OCI-LY3 (cell line): Measurements from ENCODE around the gene MTHFD2.

Source experiments
- H2AFZ ChIP-seq: fragments of 200-600, 300-600 bp; shearing (Covaris generic); 2 replicates; pipeline ENCODE4 v1.6.0; 2014; ENCODE audit warnings: antibody characterized with exemption, low read depth, low read length
- H3K27ac ChIP-seq: fragments of 200-600, 300-600 bp; sonication (generic); 2 replicates; pipeline ENCODE4 v1.5.1; 2014; ENCODE audit warnings: mild to moderate bottlenecking, low read length, moderate library complexity, mixed read lengths
- H3K27me3 ChIP-seq: fragments of 200-600, 300-600 bp; sonication (generic); 2 replicates; pipeline ENCODE4 v1.6.1; 2014; ENCODE audit warnings: low read depth, low read length, mixed read lengths
- H3K36me3 ChIP-seq: fragments of 200-600, 300-600 bp; sonication (generic); replicated peaks from 2 replicates; pipeline ENCODE3; 2014; ENCODE audit warnings: low read depth, low read length, mixed read lengths
- H3K4me1 ChIP-seq: fragments of 300-600, 200-600 bp; sonication (generic); 2 replicates; pipeline ENCODE4 v1.6.1; 2014; ENCODE audit warnings: low read length, mixed read lengths
- H3K4me2 ChIP-seq: fragments of 200-600, 300-600 bp; sonication (generic); 2 replicates; pipeline ENCODE4 v1.6.1; 2014; ENCODE audit warnings: low read length, mixed read lengths
- H3K4me3 ChIP-seq: fragments of 300-600, 200-600 bp; sonication (generic); 2 replicates; pipeline ENCODE4 v1.5.1; 2014; ENCODE audit warnings: antibody characterized with exemption, mild to moderate bottlenecking, low read length, moderate library complexity
- H3K79me2 ChIP-seq: fragments of 300-600, 200-600 bp; shearing (Covaris generic); 2 replicates; pipeline ENCODE4 v1.6.1; 2014; ENCODE audit warnings: mild to moderate bottlenecking, low read length, mixed read lengths
- H3K9ac ChIP-seq: fragments of 300-600, 200-600 bp; shearing (Covaris generic); 2 replicates; pipeline ENCODE4 v1.6.0; 2014; ENCODE audit warnings: mild to moderate bottlenecking, low read length, moderate library complexity
- H3K9me3 ChIP-seq: fragments of 200-600, 300-600 bp; shearing (Covaris generic); 2 replicates; pipeline ENCODE4 v1.6.1; 2014; ENCODE audit warnings: low read length, mixed read lengths; ENCODE audit not compliant: insufficient read depth
- H4K20me1 ChIP-seq: fragments of 200-600, 300-600 bp; sonication (generic); 2 replicates; pipeline ENCODE4 v1.6.1; 2016; ENCODE audit warnings: low read length, mixed read lengths; ENCODE audit not compliant: insufficient read depth
- CTCF ChIP-seq: fragments of 200-600, 300-600 bp; sonication (generic); IDR thresholded peaks from 2 replicates; pipeline ENCODE4 v1.5.1; 2014; ENCODE audit warnings: antibody characterized with exemption, low read length, low read depth
- EZH2phosphoT487 ChIP-seq: fragments of 200-600 bp; shearing (Covaris generic); IDR thresholded peaks from 2 replicates; pipeline ENCODE4 v1.6.1; 2018; ENCODE audit warnings: antibody characterized with exemption, mixed run types, low read depth

Gene MTHFD2

GRCh38 chr2:74155830-74156229 is 42.6 kb upstream of the MTHFD2 start:
- H3K79me2 ChIP-seq = peaks cover 64% of the 10 kb centered on the region
- H3K27ac ChIP-seq = no peak overlapping the region
- H3K4me1 ChIP-seq = no peaks in the 10 kb centered on the region
- TF ChIP-seq EZH2phosphoT487 = no peak
- no peak for TF ChIP-seq CTCF
- no peaks in the 10 kb centered on the region for H3K9me3 ChIP-seq
- H3K4me3 ChIP-seq = no peak overlapping the region
- H3K4me2 ChIP-seq = no peak overlapping the region
- peaks cover 47% of the 10 kb centered on the region for H4K20me1 ChIP-seq
- peaks cover 82% of the 10 kb centered on the region for H3K36me3 ChIP-seq
- H2AFZ ChIP-seq = no peak overlapping the region
- H3K9ac ChIP-seq = no peak overlapping the region
- H3K27me3 ChIP-seq = no peaks in the 10 kb centered on the region

GRCh38 chr2:74162951-74163350 is 35.5 kb upstream of the MTHFD2 start:
- H4K20me1 ChIP-seq = peaks cover 64% of the 10 kb centered on the region
- H3K4me2 ChIP-seq = no peak overlapping the region
- H2AFZ ChIP-seq = no peak overlapping the region
- peaks cover 97% of the 10 kb centered on the region for H3K79me2 ChIP-seq
- no peaks in the 10 kb centered on the region for H3K9me3 ChIP-seq
- no peaks in the 10 kb centered on the region for H3K4me1 ChIP-seq
- no peak overlapping the region for H3K27ac ChIP-seq
- H3K36me3 ChIP-seq = peaks cover 70% of the 10 kb centered on the region
- no peak for TF ChIP-seq CTCF
- TF ChIP-seq EZH2phosphoT487 = no peak
- no peak overlapping the region for H3K9ac ChIP-seq
- H3K4me3 ChIP-seq = no peak overlapping the region
- no peaks in the 10 kb centered on the region for H3K27me3 ChIP-seq

DNA sequence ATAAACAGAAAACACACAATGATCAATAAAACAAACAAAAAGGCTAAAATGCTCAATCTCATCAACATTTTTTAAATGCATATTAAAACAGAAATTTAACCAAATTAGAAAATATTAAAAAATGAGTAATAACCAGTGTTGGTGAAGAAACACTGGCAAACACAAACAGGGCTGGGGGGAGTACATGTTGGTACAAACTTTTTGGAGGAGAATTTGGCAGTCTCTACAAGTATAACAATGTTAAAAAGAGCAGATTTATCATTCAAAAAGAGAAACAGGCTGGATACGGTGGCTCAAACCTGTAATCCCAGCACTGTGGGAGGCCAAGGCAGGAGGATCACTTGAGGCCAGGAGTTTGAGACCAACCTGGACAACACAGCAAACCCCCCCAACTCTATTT is 33.7 kb upstream of the MTHFD2 start:
- H3K4me3 ChIP-seq = no peak overlapping the region
- H3K4me2 ChIP-seq = no peak overlapping the region
- H2AFZ ChIP-seq = no peak overlapping the region
- H3K4me1 ChIP-seq = no peaks in the 10 kb centered on the region
- no peak for TF ChIP-seq EZH2phosphoT487
- no peak for TF ChIP-seq CTCF
- H3K9me3 ChIP-seq = no peaks in the 10 kb centered on the region
- H4K20me1 ChIP-seq = peaks cover 67% of the 10 kb centered on the region
- peaks cover 67% of the 10 kb centered on the region for H3K36me3 ChIP-seq
- peaks cover 97% of the 10 kb centered on the region for H3K79me2 ChIP-seq
- H3K9ac ChIP-seq = no peak overlapping the region
- H3K27ac ChIP-seq = no peak overlapping the region
- no peaks in the 10 kb centered on the region for H3K27me3 ChIP-seq

DNA sequence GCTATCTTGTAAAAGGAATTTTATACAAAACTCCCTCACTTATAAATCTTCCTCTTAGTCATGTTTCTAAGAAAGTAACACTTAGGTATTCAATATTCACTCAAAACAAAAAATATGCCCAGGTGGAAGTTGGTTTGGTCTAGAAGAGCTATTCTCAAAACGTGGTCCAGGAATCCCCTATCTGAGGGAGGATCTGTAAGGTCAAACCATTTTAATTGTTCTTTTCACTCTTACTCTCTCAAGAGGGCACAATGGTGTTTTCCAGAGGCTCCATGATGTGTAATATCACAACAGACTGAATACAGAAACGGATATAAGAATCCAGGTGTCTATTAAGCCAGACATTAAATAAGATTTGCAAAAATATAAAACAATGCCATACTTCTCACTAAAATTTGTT is 29.7 kb upstream of the MTHFD2 start:
- Histone ChIP-seq H3K79me2 (peaks cover 98% of the 10 kb centered on the region), H2AFZ (no peak overlapping the region), H3K9ac (no peak overlapping the region), H3K9me3 (no peaks in the 10 kb centered on the region), H3K4me3 (no peak overlapping the region), H3K4me1 (peaks cover 3% of the 10 kb centered on the region; the same call in 1 of the 2 replicates), H3K4me2 (no peak overlapping the region), H4K20me1 (peaks cover 71% of the 10 kb centered on the region), H3K27ac (no peak overlapping the region), H3K36me3 (peaks cover 69% of the 10 kb centered on the region), H3K27me3 (no peaks in the 10 kb centered on the region)
- no peak for TF ChIP-seq EZH2phosphoT487
- no peak for TF ChIP-seq CTCF
